ENCODE measurements around the gene TMEM61. TPM values are rescaled to one million over a fixed set of nuclear protein-coding genes. Genes with fewer than 3 reads are reported as not detected.
A peak's percentile ranks its signal among the peaks of the same experiment; 100 is the strongest.
"Not testable (repeated sequence)": the region's sequence is repeated elsewhere in the genome, so short reads cannot be mapped to it uniquely, and the experiment has no call there.

The TMEM61 gene
- total RNA-seq, 1 experiment from 2014 or later: not detected

GRCh38 chr1:54962612-54963395 is 17.6 kb upstream of the TMEM61 start:
- no peak for DNase-seq (ENCODE audit: low read depth)

- not testable (repeated sequence) for DNase-seq (ENCODE audit: low read depth)
These were observed 16.6 kb upstream of the TMEM61 start for GRCh38 chr1:54963829-54964228.

GRCh38 chr1:54965624-54966340 is 14.6 kb upstream of the TMEM61 start:
- peak; percentile 53 for DNase-seq (ENCODE audit: low read depth)

- DNase-seq (ENCODE audit: low read depth): peak; percentile 72
These were observed 13.1 kb upstream of the TMEM61 start for GRCh38 chr1:54967372-54967771.

DNA sequence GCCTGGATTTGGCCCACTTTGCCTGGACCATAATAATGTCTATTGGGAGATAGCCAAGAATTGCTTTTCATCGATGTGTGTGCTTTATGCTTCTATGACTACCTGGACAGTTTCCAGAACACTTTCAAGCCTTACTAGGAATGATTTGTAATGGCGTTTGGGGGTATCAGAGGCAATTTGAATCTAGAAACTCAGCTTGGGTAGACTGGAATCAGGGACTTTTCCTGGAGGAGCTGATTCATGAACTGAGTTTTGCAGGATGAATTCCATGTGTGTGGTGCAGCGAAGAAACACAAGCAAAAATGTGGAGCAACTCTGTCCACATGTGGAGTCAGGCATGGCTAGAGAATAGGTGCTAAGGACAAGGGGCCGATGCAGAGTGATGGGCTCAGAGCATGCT is 11.9 kb upstream of the TMEM61 start:
- DNase-seq (ENCODE audit: low read depth): no peak

GRCh38 chr1:54969879-54970278 is 10.5 kb upstream of the TMEM61 start:
- no peak for DNase-seq (ENCODE audit: low read depth)

DNA sequence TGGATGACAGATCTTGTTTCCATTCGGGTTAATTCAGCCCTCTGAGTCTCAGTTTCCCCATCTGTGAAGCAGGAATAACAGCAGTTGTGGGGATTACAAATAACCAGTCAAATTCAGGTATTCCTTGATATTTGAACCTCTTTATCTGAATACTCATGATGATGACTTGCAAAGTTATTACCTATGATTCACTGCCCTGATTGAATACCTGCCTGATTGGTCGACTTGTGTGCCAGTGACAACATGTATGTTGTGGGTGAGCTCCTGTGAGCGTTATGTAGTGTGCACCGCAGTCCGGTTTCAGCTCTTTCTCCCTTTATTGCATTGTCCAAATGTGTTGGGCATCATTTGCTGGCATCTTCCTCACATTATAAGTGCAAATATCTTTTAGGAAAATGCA is 9.5 kb upstream of the TMEM61 start:
- DNase-seq (ENCODE audit: low read depth): no peak

DNA sequence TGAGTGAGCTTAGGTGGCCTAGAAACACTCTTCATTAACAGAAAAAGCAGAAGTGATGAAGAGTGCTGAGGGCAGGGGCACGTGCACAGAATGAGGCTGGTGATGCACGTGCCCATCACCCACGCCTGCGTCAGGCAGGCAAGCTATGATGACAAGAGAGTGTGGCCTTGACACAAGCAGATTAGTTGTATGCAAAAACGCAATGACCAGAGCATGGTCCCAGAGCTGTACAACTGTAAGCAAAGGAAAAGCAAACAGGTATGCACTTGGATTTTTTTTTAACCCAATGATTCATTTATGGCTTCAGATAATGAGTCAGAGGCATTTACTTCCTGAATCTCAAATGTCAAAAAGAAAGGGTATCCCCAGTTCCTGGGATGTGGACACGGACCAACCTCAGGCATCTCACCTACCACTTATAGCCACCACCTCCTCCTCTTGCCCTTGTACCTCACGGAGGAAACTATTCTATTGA is 9.1 kb upstream of the TMEM61 start:
- peak; percentile 45 for DNase-seq (ENCODE audit: low read depth)

- DNase-seq (ENCODE audit: low read depth): no peak
These were observed 8.0 kb upstream of the TMEM61 start for GRCh38 chr1:54972436-54972835.

- DNase-seq (ENCODE audit: low read depth): peak; percentile 32
These were observed 7.1 kb upstream of the TMEM61 start for GRCh38 chr1:54973205-54973921.

DNA sequence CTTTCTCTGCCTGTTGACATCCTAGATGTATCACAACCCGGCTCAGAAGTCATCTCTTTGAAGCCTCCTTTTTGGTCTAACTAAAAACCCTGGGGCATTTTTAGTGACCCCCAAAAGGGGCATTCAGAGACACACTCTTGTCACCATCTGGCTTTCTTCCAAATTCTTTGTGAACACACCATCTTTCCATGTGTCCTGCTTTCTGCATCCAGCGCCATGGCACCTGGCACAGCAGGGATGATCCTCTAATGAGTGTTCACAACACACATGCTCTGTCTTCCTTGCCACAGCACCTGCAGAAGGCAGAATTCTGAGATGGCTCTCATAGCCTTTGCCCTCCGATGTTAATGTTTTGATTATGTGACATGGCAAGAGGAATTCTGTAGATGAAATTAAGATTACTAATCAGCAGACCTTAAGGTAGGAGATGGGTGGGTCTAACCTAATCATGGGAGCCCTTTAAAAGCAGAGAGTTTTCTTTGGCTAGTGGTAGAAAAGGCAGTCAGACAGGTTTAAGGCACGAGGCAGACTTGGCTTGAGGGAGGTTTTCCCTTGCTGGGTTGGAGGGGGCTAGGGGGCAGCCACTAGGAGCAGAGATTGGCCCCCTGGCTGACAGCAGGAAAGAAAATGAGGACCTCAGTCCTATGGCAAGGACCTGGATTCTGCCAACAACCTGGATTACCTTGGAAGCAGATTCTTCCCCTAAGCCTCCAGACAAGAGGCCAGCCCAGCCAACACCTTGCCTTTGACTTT is 4.9 kb upstream of the TMEM61 start:
- DNase-seq (ENCODE audit: low read depth): no peak

GRCh38 chr1:54976747-54977146 is 3.7 kb upstream of the TMEM61 start:
- DNase-seq (ENCODE audit: low read depth): no peak

DNA sequence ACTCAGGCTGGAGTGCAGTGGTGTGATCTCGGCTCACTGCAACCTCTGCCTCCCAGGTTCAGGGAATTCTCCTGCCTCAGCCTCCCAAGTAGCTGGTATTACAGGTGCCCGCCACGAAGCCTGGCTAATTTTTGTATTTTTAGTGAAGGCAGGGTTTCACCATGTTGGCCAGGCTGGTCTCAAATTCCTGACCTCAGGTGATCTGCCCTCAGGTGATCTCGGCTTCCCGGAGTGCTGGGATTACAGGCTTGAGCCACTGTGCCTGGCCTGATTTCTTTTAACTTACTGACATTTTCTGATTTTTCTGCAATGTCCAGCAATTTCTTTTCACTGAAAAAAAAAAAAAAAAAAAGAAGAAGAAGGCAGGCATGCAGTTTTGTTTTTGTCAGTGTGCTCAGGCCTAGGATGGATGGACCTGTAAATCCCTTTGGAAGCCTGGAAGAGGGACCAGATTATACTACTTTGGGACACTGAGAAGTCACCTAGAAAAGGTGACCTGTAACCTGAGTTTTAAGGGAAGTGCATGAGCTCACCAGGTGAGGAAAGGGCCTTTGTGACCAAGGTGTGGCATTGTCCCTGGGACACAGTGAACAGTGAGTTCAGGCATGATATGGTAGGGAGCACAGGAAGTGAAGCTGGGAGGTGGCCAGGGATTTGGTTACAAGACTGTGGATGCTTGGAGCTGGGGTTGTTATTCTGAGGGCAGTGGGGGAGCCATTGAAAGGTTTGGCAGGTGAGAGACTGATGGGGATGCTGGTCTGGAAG is 2.7 kb upstream of the TMEM61 start:
- no peak for DNase-seq (ENCODE audit: low read depth)

DNA sequence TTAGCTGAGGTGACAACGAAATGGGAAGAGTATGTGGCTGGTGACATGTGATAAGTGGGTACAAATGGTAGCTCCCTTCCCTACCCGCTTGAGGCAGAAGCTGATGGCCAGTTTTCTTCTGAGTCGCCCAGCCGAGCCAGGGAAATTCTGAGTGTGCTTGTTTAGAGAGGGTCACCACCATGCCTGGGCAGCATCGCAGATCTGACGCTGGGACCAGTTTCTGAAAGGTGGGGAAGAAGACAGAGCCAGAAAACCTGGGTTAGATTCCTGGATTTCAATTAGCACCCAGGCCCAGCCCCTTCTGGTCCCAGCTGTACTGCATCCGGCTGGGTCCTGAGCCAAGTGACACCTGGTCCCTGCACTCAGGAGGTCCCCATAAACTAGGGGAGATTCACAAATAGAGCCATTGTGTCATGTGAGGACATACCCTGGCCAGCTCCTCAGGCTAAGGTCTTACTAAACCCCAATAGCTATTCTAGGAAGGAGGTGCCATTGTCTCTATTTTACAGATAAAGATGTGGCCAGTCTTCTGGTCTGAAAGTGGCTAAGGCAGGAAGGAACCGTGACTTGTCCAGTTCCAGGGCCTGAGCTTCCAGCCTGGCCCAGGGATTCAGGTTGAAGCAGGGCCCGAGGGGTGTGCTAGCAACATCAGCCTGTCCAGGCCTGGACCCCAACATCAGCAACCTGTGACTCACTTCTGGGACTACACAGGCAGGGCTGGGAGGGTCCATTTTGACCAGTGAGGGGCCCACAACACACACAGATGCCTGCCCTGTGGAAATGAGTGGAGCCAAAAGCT is 1.7 kb upstream of the TMEM61 start:
- no peak for DNase-seq (ENCODE audit: low read depth)

GRCh38 chr1:54979327-54979891 is 1.0 kb upstream of the TMEM61 start:
- no peak for DNase-seq (ENCODE audit: low read depth)

GRCh38 chr1:54980046-54980527 is 341 bp upstream of the TMEM61 start:
- no peak for DNase-seq (ENCODE audit: low read depth)

GRCh38 chr1:54981466-54981865 is 1.0 kb downstream of the TMEM61 start:
- no peak for DNase-seq (ENCODE audit: low read depth)

DNA sequence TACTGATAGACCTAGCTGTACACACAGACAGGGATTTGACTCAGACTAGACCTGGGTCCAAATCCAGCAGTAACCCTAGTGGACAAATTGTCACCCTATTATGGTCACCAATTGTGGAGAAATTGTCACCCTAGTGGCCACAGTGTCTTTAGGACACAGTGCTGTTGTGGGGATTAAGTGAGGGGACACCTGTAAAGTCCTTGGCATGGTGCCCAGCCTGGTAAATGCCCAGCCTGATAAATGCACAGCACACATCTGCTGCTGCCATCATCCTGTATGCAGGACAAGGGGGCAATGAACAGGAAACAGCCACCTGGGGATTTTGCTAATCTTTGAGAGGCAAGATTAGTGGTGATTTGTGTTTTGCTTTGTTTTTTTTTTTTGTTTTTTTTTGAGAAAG is 2.3 kb downstream of the TMEM61 start:
- no peak for DNase-seq (ENCODE audit: low read depth)

- no peak for DNase-seq (ENCODE audit: low read depth)
These were observed 3.9 kb downstream of the TMEM61 start for GRCh38 chr1:54984131-54984842.

Data from RPMI7951 (cell line).